ENCODE measurements around the gene GLS. TPM values are rescaled to one million over a fixed set of nuclear protein-coding genes. Genes with fewer than 3 reads are reported as not detected.
A peak's percentile ranks its signal among the peaks of the same experiment; 100 is the strongest.

GLS gene
- total RNA-seq, 1 donor from 2014 or later = 10.2 TPM

- no peak for DNase-seq (ENCODE audit: low spot score)
- ATAC-seq = peak; percentile 18
Observed at GRCh38 chr2:190964170-190964795, 83.7 kb downstream of the GLS start.

- no peak for DNase-seq (ENCODE audit: low spot score)
- ATAC-seq = no peak
Observed at GRCh38 chr2:190965580-190966222, 85.1 kb downstream of the GLS start.

GRCh38 chr2:190968522-190968921, 87.9 kb downstream of the GLS start:
- ATAC-seq (no peak), DNase-seq (ENCODE audit: low spot score) (no peak)

GRCh38 chr2:190970160-190970559, 89.5 kb downstream of the GLS start:
- ATAC-seq = no peak
- DNase-seq (ENCODE audit: low spot score) = no peak

GRCh38 chr2:190970873-190971506, 90.4 kb downstream of the GLS start:
- ATAC-seq (peak; percentile 41), DNase-seq (ENCODE audit: low spot score) (no peak)

- no peak for DNase-seq (ENCODE audit: low spot score)
- ATAC-seq = no peak
Observed at GRCh38 chr2:190972213-190972612, 91.6 kb downstream of the GLS start.

GRCh38 chr2:190972846-190973245, 92.2 kb downstream of the GLS start:
- DNase-seq (ENCODE audit: low spot score) = no peak
- no peak for ATAC-seq

- DNase-seq (ENCODE audit: low spot score) = no peak
- ATAC-seq = no peak
Observed at GRCh38 chr2:190973262-190973661, 92.6 kb downstream of the GLS start.

GRCh38 chr2:190973726-190974628, 93.4 kb downstream of the GLS start:
- DNase-seq (ENCODE audit: low spot score) (no peak), ATAC-seq (no peak)

GRCh38 chr2:190974629-190975361, 94.2 kb downstream of the GLS start:
- no peak for ATAC-seq
- no peak for DNase-seq (ENCODE audit: low spot score)

GRCh38 chr2:190976521-190976920, 95.9 kb downstream of the GLS start:
- ATAC-seq = no peak

GRCh38 chr2:190977505-190977904, 96.9 kb downstream of the GLS start:
- DNase-seq (ENCODE audit: low spot score) (no peak), ATAC-seq (no peak)

More at GRCh38 chr2:190976521-190976920, 95.9 kb downstream of the GLS start:
- no peak for DNase-seq (ENCODE audit: low spot score)

- DNase-seq (ENCODE audit: low spot score) (no peak), ATAC-seq (no peak)
Observed at GRCh38 chr2:190978389-190979053, 97.9 kb downstream of the GLS start.

- ATAC-seq = peak; percentile 81
Observed at GRCh38 chr2:190979906-190980629, 99.4 kb downstream of the GLS start.

GRCh38 chr2:190980630-190981209, 100.1 kb downstream of the GLS start:
- DNase-seq (ENCODE audit: low spot score) = no peak
- no peak for ATAC-seq

More at GRCh38 chr2:190979906-190980629, 99.4 kb downstream of the GLS start:
- DNase-seq (ENCODE audit: low spot score) = peak; percentile 56

- ATAC-seq = no peak
- no peak for DNase-seq (ENCODE audit: low spot score)
Observed at GRCh38 chr2:190981333-190981732, 100.7 kb downstream of the GLS start.

GRCh38 chr2:190981733-190982132, 101.1 kb downstream of the GLS start:
- no peak for DNase-seq (ENCODE audit: low spot score)
- no peak for ATAC-seq

- DNase-seq (ENCODE audit: low spot score) = no peak
- no peak for ATAC-seq
Observed at GRCh38 chr2:190982262-190983034, 101.8 kb downstream of the GLS start.
